ENCODE data around the gene FAM111B.

The FAM111B gene

DNA sequence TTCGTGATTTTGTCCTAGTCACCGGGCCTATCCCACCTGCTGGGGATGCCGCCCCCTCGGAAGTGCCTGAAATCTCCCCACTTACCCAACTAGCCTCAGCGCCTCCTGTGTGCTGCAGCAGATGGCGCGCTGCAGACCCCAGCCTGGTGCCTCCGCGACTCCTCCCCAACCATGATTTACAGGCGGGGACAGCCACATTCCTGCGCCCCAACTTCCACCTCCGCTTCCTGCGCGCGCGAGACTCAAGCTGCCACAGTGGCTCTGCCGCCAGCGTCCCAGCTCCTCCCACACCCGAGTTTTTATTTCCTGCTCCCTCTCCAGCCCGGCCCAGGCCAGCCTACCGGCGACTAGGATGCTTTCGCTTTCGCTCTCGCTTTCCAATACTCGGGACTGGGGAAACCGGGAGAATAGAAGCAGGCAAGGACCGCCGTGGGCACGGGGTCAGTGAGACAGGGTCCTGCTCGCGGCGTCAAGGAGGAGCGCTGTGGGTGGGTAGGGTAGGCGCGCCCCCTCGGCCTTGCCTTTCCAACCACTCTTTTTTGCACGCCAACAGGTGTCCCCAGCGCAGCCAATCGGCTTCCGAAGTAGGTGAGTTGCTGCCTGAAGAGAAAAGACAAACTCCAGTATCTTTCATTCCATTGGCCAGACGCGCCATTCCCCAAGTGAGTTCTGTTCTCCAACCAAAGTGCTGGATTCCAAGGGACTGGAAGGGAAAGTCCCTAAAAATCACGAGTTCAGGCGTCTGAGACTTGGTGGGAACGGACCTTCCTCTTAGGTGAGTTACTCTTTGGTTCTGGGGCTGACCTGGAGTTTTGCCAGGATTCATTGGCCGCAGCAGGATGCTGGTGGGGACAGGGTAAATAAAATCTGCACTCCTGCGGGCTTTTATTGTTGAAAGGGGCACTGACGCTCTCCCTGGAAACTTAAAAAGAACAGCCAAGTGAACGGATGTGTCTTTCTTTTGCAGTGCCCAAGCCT, 35.8 kb downstream of the FAM111B start, which contains the start of gene FAM111A:
FAM111A (plus strand) TSS at position 327 of the 978 bp plus-strand sequence. CDS start 6,017 bp downstream, outside the sequence.
- peak within 1 kb of the TSS; percentile 96 for H3K4me3 ChIP-seq (ENCODE audit: low read depth, low read length)
- no peak for TF ChIP-seq CTCF (IDR thresholded peaks at IDR 0.05; ENCODE audit: low read depth, low read length)

DNA sequence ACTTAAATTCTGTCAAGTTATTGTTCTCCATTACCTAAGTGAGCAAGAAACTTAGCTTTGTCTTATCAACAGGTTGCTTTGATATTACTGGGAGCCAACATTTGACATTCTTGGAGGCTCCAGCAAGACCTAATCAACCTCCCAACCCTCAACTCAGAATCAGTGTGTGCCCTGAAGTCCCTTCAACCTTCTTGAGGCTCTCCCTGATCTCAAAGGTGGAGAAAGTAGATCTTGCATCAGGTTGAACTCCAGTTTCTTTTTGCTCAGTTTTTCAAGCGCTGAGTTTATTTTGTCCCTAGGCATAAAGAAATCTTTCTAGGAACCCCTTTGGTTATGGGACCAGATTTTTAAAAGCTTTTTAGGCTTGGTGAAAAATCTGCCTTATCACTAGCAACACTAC, 37.1 kb downstream of the FAM111B start:
- peak overlapping the region; percentile 96 for H3K4me3 ChIP-seq (ENCODE audit: low read depth, low read length)
- no peak for TF ChIP-seq CTCF (IDR thresholded peaks at IDR 0.05; ENCODE audit: low read depth, low read length)

DNA sequence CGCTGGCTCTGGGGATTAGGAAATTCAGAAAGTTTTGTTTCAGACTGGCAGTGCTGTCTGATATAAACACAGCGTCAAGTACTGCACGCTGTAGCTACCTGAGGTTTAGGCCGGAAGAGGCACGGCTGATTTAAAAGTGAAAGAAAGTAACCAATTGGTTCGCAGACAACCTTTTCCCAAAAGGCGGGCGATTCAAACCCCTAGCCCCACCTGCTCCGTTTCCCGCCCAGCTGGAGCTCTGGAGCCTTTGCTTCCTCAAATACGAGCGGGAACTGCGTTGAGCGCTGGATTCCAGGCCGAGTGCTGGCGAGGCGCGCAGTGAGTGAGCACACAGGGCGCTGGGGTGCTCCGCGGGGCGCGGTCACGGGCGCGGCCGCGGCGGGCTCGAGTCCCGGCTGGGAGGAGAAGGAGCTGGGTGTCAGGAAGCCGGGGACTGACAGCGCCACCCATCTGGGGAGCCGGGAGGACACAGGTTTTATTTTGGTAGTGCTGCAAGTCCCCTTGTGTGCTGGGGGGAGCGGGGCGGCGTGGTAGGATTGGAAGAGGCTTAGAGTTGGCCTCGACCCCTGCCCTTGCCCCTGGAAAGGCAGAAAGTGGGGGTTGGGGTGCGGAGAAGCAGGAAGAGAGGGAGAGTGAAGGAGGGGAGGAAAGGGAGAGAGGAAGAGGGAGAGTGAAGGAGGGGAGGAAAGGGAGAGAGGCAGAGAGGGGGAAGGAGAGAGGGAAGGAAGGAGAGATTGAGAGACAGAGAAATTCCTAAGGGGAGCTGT, 37.7 kb downstream of the FAM111B start:
- 0 out of 2 replicates have a peak, but pooled peaks have one; percentile 8 for TF ChIP-seq CTCF (IDR thresholded peaks at IDR 0.05; ENCODE audit: low read depth, low read length)
- H3K4me3 ChIP-seq (ENCODE audit: low read depth, low read length), result peak overlapping the region; percentile 96

GRCh38 chr11:59145534-59145933, 38.5 kb downstream of the FAM111B start:
- H3K4me3 ChIP-seq (ENCODE audit: low read depth, low read length), result peak overlapping the region; percentile 96

DNA sequence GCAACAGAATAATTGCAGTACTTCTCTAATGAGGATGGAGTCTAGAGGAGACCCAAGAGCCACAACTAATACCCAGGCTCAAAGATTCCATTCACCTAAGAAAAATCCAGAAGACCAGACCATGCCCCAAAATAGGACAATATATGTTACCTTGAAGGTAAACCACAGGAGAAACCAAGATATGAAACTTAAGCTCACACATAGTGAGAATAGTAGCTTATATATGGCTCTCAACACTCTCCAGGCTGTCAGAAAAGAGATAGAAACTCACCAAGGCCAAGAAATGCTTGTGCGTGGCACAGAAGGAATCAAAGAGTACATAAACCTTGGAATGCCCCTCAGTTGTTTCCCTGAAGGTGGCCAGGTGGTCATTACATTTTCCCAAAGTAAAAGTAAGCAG, 44.7 kb downstream of the FAM111B start:
- TF ChIP-seq CTCF (IDR thresholded peaks at IDR 0.05; ENCODE audit: low read depth, low read length), result no peak
- no peak overlapping the region for H3K4me3 ChIP-seq (ENCODE audit: low read depth, low read length)

More at GRCh38 chr11:59145534-59145933, 38.5 kb downstream of the FAM111B start:
- no peak for TF ChIP-seq CTCF (IDR thresholded peaks at IDR 0.05; ENCODE audit: low read depth, low read length)

GRCh38 chr11:59152312-59152951, 45.4 kb downstream of the FAM111B start:
- TF ChIP-seq CTCF (IDR thresholded peaks at IDR 0.05; ENCODE audit: low read depth, low read length), result no peak
- H3K4me3 ChIP-seq (ENCODE audit: low read depth, low read length), result no peak overlapping the region
